Measurements from ENCODE around the gene IL11.
A peak's percentile ranks its signal among the peaks of the same experiment; 100 is the strongest.
"Not testable (repeated sequence)": the region's sequence is repeated elsewhere in the genome, so short reads cannot be mapped to it uniquely, and the experiment has no call there.

Gene IL11

GRCh38 chr19:55348317-55349034 lies 21.8 kb downstream of the IL11 start:
- no peak for DNase-seq

DNA sequence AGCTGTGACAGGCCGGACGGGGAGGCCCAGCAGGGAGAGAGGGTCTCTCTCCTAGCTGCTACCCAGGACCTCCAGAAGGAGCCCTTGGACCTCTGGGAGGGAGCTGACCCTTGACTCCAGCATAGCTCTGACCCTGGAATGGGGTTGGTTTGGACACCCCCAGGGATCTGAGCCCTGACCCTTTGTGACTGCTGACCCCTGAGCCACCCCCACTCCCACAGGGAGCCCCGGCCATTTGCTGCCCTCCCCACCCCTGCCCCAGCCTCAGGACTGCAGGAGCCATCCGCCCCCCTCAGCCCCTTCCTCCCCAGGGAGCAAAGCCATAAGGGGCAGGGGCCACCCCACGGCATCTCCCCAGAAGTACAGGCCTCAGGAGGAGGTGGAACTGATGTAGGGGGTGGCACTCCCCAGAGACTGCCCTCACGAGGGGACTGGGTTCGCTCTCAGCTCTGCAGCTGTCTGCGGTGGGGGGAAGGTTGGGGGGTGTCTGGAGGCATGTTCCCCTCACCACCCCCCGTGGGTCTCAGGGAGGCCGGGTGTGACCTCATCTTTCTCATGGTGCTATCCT lies 22.7 kb downstream of the IL11 start:
- DNase-seq: no peak

DNA sequence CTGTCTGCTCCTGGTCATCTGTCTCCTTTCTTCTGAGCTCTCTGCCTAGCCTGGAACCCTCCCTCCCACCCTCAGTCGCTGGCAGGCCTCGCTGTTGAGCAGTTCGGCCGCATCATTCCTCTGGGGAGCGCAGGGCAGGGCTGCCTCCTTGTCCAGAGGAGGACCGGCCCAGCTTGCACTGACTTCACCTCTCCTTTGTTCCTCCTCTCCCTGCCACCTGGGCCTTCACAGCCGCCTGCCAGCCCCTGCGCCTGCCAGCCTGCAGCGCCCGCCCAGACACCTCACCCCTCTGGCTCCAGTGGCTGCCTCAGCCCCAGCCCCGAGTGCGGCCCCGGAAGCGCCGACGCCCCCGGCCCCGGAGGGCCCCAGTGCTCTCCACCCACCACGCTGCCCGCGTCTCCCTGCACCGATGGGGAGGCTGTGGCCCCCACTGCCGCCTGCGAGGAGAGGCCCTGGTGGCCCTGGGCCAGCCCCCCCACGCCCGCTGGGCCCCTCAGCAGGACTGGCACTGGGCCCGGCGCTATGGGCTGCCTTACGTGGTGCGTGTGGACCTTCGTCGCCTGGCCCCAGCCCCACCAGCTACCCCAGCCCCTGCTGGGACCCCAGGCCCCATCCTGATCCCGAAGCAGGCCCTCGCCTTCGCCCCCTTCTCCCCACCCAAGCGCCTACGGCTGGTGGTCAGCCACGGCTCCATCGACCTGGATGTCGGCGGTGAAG lies 23.4 kb downstream of the IL11 start:
- no peak for DNase-seq

GRCh38 chr19:55345818-55346724 lies 24.2 kb downstream of the IL11 start:
- no peak for DNase-seq

DNA sequence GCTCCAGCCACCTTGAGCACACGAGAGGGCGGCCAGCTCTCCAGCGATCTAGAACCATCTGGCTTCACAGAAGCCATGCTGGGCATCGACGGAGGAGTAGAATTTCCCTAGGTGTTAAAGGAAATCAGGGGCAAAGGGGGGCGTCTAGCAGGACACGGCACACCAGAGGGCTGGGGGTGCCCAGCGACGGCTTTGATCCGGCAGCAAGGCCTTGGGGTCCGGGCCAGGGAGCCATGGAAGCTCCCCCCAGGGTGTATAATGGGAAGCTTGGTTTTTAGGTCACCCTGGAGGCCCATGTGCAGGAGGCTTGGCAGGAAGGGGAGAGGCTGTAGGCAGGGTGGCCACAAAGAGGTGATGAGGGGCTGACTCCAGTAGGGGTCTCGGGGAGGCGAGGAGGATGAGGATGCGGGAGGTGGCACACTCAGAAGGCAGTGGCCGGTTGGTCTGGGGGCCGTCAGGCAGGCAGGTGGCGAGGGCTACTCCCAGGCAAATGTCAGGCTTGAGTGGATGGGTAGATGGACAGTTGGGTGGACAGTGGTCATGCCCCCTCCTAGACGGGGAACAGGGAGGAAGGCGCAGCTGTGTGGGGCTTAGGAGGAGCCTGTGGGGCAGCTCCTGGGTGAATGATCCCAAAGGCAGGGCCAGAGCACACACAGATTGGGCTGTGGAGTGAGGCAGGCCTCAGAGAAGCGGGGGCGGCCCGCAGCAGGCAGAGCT lies 25.0 kb downstream of the IL11 start:
- no peak for DNase-seq

GRCh38 chr19:55344444-55344843 lies 25.8 kb downstream of the IL11 start:
- DNase-seq: no peak

DNA sequence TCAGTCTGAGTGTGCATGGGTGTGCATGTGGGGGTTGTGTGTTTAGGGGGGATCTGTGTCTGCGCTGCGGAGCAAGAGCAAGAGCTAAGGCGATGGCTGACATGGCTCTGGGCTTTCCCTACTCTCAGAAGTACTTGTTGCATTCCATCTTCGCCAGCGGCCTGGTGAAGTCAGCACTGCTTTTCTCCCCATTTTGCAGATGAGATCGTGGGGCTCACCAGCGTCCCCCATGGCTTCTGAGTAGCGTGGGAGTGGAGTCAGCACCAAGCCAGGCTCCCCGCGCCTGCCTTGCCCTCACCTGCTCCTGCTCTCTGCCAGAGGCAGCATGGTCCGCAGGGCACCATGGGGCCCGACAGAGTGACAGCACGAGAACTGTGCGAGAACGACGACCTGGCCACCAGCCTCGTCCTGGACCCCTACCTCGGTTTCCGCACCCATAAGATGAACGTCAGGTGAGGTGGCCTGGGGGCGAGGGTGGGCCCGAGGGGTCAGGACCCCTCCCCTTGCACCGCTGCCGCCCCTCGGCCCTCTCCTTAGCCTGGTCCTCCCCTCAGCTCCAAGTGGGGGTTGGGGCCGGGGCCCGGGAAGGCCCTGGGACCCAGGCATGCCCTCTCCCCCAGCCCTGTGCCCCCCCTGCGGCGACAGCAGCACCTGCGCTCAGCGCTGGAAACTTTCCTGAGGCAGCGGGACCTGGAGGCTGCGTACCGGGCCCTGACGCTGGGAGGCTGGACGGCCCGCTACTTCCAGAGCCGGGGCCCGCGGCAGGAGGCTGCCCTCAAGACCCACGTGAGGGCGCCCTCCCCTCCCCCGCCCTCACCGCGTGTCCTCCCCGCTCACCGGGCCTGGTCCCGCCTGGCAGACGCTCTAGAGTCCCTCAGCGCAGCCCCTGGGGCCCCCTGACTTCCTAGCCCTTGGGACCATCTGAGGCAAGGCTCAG lies 28.4 kb downstream of the IL11 start:
- DNase-seq: no peak

- peak; percentile 73 to 76 for DNase-seq
Observed at GRCh38 chr19:55341171-55341588, 29.1 kb downstream of the IL11 start.

DNA sequence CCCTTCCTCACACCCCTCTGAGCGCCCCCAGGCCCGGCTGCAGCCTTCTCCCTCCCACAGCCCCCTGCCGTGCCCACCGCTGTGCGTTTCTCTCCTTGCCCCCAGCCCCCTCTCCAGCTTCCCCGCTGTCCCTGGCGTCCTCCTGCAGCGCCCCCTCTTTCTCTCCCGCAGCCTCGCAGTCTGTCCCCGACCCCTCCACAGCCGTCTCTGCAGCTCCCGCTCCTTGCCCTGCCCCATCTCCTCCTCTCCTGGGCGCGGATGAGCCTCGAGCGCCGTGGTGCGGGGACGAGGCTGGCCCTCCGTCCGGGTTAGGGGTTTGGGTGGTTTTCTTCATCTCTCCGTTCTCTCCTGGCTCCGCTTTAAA lies 29.5 kb downstream of the IL11 start:
- peak in 1 of 2 donors; percentile 5 for DNase-seq

DNA sequence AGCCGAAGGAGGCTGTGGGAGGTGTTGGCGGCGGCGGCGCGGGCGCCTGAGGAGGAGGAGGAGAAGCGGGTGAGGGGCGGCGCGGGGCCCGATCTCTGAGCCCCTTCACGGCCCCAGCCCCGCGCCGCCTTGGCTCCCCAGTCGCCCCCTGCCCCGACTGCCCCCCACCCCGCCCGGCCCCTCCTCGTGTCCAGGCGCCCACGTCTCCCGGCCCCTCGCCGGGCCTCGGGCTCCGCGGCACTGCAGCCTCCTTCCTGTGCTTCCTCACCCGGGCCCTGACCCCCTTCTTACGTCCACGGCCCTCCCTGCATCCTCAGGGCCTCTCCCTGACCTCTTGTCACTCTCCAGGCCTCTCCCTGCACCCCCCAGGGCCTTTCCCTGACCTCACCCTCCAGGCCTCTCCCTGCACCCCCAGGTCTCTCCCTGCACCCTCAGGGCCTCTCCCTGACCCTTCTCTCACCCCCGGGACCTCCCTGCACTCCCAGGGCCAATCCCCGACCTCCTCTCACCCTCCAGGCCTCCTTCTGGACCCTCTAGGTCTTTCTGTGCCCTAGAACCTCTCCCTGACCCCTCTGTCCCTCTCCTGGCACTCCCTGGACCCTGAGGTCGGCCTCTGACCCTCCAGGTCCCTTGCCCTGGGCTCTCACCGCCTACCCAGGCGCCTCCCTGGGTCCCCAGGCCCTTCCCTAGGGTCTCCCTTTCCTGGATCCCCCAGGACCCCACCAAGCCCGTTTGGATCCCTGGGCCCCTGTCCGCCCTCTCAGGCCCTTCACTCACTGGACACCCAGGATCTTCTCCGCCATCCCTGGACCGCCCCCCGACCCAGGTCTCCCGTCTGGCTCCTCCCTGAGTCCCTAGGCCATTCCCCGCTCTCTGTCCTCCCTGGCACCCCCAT lies 30.1 kb downstream of the IL11 start:
- DNase-seq: peak in 1 of 2 donors; percentile 58

GRCh38 chr19:55339105-55339888 lies 31.0 kb downstream of the IL11 start, which contains the start of gene KMT5C:
KMT5C (plus strand) TSS chr19:55339876; CDS start chr19:55341937, 2,061 bp downstream.
- peak; percentile 100 for DNase-seq

DNA sequence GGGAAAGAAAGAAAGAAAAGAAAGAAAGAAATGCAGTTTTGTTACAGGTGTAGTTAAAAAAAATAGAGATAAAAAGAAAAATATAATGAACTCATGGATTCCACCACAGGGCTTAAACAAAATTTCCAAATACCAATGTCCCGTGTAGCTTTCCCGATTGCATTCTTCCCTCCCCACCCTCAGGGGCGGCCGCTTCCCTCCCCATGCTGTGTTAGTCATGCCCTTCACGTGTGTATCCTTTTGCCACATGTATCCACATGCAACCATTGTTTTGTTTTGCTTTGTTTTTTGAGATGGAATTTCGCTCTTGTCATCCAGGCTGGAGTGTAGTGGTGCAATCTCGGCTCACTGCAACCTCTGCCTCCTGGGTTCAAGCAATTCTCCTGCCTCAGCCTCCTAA lies 34.2 kb downstream of the IL11 start:
- DNase-seq: peak in 1 of 2 donors; percentile 6

- DNase-seq: no peak
Observed at GRCh38 chr19:55333870-55334269, 36.4 kb downstream of the IL11 start.

DNA sequence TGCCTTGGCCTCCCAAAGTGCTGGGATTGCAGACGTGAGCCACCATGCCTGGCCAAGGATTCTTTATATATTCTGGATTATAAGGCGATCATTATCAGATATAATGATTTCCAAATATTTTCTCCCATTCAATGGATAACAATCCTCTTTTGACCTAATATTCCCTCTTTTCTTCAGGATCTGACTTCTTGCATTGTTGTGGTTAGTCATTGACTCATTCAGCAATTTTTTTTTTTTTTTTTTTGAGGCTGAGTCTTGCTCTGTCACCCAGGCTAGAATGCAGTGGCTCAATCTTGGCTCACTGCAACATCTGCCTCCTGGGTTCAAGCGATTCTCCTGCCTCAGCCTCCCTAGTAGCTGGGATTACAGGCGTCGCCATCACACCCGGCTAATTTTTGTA lies 40.5 kb downstream of the IL11 start:
- not testable (repeated sequence) for DNase-seq

DNA sequence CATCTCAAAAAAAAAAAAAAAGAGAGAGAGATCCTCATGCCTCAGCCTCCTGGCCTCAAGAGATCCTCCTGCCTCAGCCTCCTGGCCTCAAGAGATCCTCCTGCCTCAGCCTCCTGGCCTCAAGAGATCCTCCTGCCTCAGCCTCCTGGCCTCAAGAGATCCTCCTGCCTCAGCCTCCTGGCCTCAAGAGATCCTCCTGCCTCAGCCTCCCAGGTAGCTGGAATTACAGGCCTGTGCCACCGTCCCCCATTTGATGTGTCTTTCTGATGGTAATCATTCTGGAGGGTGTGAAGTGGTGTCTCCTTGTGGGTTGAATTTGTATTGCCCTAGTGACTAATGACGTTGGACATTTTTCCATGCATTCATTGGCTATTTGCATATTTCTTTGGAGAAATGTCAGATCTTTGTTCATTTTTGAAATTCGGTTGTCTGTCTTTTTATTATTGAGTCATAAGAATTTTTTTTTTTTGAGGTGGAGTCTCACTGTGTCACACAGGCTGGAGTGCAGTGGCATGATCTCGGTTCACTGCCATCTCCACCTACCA lies 41.4 kb downstream of the IL11 start:
- DNase-seq: peak; percentile 27 to 66

DNA sequence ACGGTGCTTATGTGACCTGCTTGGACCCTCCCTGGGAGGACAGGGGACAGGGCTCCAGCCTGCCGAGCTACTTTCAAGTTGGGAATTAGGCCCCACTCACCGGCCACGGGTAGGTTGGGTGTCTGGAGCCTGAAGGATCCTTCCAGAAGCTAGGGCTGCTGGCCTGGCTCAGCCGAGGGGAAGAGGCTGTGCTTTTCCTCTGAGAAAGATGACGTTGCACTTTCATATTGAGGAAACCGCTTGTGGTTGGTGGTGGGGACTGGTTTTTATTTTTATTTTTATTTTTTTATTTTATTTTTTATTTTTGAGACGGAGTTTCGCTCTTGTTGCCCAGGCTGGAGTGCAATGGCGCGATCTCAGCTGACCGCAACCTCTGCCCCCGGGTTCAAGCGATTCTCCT lies 45.1 kb downstream of the IL11 start, which contains the start of gene TMEM150B:
Gene TMEM150B (minus strand): TSS at position 170 of the 400 bp plus-strand sequence. CDS start 4,305 bp downstream, outside the sequence.
- DNase-seq: peak; percentile 73 to 77

GRCh38 chr19:55324662-55325061 lies 45.6 kb downstream of the IL11 start:
- DNase-seq: peak in 1 of 2 donors; percentile 60

- DNase-seq: no peak
Observed at GRCh38 chr19:55322204-55322885, 47.9 kb downstream of the IL11 start.

Measured in inflammatory macrophage treated with lipopolysaccharide for 1 hour (primary cell).